ENCODE data around the gene KIAA0319L. TPM values are rescaled to one million over a fixed set of nuclear protein-coding genes. Genes with fewer than 3 reads are reported as not detected.
A peak's percentile ranks its signal among the peaks of the same experiment; 100 is the strongest.
"Not testable (repeated sequence)": the region's sequence is repeated elsewhere in the genome, so short reads cannot be mapped to it uniquely, and the experiment has no call there.

Gene KIAA0319L
- total RNA-seq, 1 experiment from 2014 or later: 27.8 TPM

DNA sequence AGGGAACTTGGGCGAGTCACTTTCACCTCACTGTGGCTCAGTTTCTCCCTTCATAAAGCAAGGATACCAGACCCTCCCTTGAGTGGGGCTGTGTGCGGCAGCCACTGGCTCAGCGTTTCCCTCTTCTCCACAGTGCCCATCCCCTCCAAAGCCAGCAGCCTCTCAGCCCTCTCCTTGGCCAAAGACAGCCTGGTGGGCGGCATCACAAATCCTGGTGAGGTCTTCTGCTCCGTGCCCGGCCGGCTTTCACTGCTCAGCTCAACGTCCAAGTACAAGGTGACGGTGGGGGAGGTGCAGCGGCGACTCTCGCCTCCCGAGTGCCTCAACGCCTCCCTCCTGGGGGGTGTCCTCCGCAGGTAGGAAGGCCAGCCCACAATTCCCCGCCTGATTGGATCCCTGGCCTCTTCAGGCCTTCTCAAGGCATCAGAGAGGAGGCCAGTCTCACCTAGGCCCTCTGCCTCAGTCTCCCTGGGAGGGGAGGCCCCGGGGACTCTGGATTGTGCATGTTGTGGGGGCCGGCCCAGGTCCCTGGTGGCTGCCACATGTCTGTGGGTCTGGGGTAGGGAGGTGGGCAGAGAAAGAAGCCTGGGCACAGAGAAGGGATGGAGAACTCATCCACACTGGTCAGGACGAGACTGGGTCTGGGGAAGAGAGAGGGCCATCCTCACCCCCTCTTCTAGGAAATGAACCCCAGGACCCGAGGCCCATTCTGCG, 31.2 kb upstream of the KIAA0319L start:
- no peak for DNase-seq
- Histone ChIP-seq H3K27me3 (no peaks in the 10 kb centered on the region), H3K4me3 (no peak overlapping the region), H3K36me3 (no peaks in the 10 kb centered on the region), H3K9me3 (no peaks in the 10 kb centered on the region)

DNA sequence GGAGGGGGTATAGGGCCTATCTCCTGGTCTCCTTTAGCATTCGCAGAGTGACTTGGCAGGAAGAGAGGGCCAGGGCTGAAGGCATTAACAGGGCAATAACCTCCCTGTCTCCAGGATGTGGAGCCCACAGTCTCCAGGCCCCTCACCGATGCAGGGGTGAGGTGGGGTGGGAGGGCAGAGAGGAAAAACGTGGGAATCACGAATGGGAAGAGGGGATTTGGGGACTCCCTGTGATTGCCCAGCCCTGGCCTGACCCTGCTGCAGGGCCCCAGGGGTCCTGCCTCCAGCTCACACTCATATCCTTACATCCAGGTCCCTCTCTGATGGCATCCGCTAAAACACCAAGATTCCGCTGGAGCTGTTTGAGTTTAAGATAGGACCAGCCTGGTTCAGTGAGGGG, 30.5 kb upstream of the KIAA0319L start:
- Histone ChIP-seq H3K36me3 (no peaks in the 10 kb centered on the region), H3K9me3 (no peaks in the 10 kb centered on the region), H3K27me3 (no peaks in the 10 kb centered on the region), H3K4me3 (no peak overlapping the region)
- no peak for DNase-seq

DNA sequence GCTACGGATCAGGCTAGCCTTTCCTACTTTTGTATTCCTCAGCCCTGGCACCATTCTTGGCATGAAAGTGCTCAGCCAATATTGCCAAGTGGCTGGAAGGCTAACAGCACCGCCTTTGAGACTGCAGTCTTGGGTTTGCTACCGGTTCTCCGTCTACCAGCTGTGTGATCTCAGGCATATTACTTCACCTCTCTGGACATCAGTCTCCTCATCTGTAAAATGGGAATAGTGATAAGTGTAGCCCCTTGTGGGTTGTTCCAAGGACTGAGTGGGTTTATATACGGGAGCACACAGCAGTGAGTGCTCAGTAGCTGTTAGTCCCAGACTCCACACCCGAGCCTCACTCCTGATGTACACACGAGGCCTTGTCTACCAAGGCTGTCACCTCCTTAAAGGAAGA, 29.6 kb upstream of the KIAA0319L start:
- DNase-seq: no peak
- Histone ChIP-seq H3K27me3 (no peaks in the 10 kb centered on the region), H3K4me3 (no peak overlapping the region), H3K9me3 (no peaks in the 10 kb centered on the region), H3K36me3 (no peaks in the 10 kb centered on the region)

DNA sequence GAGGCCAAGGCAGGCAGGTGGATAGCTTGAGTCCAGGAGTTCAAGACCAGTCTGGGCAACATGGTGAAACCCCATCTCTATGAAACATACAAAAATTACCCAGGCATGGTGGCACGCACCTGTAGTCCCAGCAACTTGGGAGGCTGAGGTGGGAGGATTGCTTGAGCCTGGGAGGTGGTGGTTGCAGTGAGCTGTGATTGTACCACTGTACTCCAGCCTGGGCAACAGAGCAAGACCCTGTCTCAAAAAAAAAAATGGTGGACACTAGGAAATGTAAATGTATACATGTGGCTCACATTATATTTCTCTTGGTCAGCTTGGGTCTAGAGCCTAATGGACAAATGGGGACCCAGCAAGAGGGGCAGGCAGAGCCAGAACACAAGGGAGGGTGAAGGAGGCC, 28.6 kb upstream of the KIAA0319L start:
- H3K27me3 ChIP-seq, H3K4me3 ChIP-seq, DNase-seq, H3K9me3 ChIP-seq, H3K36me3 ChIP-seq: not testable (repeated sequence)

DNA sequence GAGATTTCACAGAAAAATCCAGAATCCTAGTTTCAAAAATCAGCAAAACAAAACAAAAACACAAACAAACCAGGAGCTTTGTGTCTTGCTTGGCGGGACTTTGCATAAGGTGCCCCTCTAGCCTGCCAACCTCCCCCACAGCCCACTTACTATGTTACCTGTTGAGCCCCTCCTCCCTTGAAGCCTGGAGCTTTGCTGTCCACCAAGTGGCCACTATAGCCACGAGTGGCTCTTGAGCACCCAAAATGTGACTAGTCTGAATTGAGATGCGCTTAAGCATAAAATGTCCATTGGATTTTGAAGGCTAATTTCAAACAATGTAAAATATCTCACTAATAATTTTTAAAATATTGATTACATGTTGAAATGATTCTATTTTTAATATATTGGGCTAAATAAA, 28.1 kb upstream of the KIAA0319L start:
- no peaks in the 10 kb centered on the region for H3K9me3 ChIP-seq
- DNase-seq: no peak
- H3K27me3 ChIP-seq: no peaks in the 10 kb centered on the region
- no peak overlapping the region for H3K4me3 ChIP-seq
- H3K36me3 ChIP-seq: no peaks in the 10 kb centered on the region

DNA sequence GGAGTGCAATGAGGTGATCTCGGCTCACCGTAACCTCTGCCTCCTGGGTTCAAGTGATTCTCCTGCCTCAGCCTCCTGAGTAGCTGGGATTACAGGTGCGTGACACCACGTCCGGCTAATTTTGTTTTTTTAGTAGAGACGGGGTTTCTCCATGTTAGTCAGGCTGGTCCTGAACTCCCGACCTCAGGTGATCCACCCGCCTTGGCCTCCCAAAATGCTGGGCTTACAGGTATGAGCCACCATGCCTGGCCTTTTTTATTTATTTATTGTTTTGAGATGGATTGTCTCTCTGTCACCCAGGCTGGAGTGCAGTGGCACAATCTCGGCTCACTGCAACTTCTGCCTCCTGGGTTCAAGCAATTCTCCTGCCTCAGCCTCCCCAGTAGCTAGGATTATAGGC, 24.4 kb upstream of the KIAA0319L start:
- H3K4me3 ChIP-seq, DNase-seq, H3K27me3 ChIP-seq, H3K36me3 ChIP-seq, H3K9me3 ChIP-seq: not testable (repeated sequence)

DNA sequence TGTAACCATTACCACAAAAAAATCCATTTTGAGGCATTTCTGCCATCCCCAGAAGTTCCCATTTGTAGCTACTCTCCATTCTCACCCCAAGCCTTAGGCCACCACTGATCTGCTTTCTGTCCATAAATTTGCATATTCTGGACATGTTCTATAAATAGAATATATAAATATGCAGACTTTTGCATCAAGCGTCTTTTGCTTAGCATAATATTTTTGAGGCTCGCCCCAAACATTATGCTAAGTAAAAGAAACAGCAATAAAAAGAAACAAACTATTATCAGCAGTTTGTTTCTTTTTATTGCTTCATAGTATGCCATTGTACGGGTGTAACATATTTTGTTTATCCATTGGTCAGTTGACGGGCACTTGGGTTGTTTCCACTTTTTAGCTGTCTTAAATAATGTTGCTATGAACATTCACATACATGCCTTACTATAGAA, 23.8 kb upstream of the KIAA0319L start:
- Histone ChIP-seq H3K9me3 (no peaks in the 10 kb centered on the region), H3K36me3 (no peaks in the 10 kb centered on the region), H3K27me3 (no peaks in the 10 kb centered on the region), H3K4me3 (no peak overlapping the region)
- DNase-seq: no peak

DNA sequence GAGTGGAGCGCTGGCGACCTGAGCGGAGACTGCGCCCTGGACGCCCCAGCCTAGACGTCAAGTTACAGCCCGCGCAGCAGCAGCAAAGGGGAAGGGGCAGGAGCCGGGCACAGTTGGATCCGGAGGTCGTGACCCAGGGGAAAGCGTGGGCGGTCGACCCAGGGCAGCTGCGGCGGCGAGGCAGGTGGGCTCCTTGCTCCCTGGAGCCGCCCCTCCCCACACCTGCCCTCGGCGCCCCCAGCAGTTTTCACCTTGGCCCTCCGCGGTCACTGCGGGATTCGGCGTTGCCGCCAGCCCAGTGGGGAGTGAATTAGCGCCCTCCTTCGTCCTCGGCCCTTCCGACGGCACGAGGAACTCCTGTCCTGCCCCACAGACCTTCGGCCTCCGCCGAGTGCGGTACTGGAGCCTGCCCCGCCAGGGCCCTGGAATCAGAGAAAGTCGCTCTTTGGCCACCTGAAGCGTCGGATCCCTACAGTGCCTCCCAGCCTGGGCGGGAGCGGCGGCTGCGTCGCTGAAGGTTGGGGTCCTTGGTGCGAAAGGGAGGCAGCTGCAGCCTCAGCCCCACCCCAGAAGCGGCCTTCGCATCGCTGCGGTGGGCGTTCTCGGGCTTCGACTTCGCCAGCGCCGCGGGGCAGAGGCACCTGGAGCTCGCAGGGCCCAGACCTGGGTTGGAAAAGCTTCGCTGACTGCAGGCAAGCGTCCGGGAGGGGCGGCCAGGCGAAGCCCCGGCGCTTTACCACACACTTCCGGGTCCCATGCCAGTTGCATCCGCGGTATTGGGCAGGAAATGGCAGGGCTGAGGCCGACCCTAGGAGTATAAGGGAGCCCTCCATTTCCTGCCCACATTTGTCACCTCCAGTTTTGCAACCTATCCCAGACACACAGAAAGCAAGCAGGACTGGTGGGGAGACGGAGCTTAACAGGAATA, 20.1 kb upstream of the KIAA0319L start:
- DNase-seq: no peak
- no peak overlapping the region for H3K4me3 ChIP-seq
- H3K36me3 ChIP-seq: no peaks in the 10 kb centered on the region
- H3K9me3 ChIP-seq: no peaks in the 10 kb centered on the region
- no peaks in the 10 kb centered on the region for H3K27me3 ChIP-seq

DNA sequence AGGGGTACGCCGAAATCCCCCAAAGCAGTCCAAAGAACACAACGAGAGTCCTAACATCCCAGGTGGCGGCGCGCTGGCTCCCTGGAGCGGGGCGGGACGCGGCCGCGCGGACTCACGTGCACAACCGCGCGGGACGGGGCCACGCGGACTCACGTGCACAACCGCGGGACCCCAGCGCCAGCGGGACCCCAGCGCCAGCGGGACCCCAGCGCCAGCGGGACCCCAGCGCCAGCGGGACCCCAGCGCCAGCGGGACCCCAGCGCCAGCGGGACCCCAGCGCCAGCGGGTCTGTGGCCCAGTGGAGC, 19.5 kb upstream of the KIAA0319L start:
- DNase-seq, H3K4me3 ChIP-seq, H3K27me3 ChIP-seq, H3K36me3 ChIP-seq, H3K9me3 ChIP-seq: not testable (repeated sequence)

DNA sequence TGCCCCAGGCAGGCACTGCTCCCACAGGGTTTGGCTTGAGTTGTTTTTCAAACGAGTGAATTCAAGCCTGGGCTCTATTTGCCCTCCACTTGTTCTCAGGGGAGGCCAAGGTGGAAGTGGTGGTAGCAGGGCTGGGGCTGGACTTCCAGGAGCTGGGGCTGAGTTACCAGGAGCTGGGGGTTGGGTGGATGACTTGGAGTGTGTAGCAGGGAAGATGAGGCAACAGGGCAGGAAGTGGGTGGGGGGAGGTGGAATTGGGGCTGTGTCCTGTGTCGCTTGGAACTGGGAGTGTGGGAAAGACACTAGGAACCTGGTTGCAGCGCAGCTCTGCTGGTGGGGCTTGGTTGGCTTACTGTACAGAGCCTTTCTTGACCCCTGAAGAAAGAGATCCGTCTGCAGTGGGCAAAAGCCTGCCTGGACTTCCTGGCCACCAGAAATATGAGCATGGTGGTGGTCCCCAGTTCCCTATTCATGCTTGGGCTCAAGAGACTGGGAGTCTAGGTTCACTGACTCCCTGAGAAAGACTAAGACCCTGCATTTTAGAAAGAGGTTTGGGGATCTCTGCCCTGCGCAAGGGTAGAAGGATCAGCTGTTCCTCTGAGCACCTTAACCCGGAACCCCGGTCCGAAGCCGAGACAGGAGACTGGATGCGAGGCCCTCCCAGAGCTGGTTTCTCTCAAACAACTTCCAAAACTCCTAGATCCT, 19.0 kb upstream of the KIAA0319L start:
- no peak for DNase-seq
- no peaks in the 10 kb centered on the region for H3K27me3 ChIP-seq
- H3K36me3 ChIP-seq: no peaks in the 10 kb centered on the region
- no peak overlapping the region for H3K4me3 ChIP-seq
- H3K9me3 ChIP-seq: no peaks in the 10 kb centered on the region

DNA sequence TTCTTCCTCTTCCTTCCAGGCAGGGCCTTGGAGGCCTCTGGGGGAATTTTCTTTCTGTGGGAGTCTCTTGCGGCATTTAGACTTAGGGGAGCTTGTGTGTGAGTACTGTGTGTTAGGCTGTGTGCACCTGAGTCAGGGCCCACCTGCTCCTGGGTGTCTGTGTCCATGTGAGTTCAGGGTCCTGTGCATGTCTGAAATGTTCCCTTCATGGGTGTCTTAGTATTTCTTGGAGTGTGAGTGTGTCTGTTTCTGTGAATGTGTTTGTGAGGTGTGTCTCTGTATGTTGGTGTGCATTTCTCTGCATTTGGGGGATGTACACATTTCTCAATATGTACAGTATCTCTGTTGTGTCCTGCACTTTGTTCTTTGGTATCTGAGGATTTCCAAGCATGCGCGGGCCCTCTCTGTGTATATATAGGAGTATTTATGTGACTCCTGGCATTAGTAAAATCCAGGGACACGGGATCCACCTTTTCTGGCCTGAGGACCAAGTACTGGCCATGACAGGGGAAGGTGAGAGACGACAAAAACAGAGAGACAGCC, 18.3 kb upstream of the KIAA0319L start:
- no peak for DNase-seq
- no peaks in the 10 kb centered on the region for H3K9me3 ChIP-seq
- no peaks in the 10 kb centered on the region for H3K27me3 ChIP-seq
- H3K4me3 ChIP-seq: no peak overlapping the region
- no peaks in the 10 kb centered on the region for H3K36me3 ChIP-seq

DNA sequence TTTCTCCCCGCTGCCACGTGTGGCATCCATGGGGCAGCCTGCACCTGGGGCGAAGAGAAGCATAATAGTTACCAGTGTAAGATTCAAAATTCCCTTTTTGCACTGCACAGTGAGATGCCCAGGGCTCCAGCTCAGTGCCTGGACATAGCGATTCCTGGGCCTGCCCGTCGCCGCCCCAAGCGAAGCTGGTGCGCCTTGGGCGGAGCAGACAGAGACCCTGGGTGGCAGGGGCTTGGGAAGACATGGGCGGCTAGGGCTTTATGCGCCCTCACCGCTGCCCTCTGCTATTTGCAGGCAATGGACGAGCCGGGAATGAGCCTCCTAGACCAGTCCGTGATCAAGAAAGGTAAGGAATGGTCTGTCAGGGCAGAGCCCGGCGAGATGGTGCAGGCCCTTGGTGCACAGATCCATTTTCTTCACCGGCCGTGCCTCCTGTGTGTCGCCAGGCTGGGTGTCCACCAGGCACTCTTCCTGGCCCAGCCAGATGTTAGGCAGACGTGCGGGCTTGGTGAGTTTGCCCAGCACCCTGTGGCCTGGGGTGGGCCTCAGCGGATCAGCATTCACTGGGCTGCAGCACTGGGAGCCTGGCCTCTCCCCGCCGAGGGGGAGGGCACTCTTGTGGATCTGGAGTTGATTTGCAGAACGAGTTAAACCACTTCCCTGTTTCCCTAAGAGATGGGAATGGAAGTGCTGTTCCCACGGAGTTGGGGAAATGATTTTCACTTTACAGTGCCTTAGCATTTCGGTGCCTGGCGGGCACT, 17.6 kb upstream of the KIAA0319L start:
- no peak for DNase-seq
- Histone ChIP-seq H3K9me3 (no peaks in the 10 kb centered on the region), H3K27me3 (no peaks in the 10 kb centered on the region), H3K4me3 (no peak overlapping the region), H3K36me3 (no peaks in the 10 kb centered on the region)

DNA sequence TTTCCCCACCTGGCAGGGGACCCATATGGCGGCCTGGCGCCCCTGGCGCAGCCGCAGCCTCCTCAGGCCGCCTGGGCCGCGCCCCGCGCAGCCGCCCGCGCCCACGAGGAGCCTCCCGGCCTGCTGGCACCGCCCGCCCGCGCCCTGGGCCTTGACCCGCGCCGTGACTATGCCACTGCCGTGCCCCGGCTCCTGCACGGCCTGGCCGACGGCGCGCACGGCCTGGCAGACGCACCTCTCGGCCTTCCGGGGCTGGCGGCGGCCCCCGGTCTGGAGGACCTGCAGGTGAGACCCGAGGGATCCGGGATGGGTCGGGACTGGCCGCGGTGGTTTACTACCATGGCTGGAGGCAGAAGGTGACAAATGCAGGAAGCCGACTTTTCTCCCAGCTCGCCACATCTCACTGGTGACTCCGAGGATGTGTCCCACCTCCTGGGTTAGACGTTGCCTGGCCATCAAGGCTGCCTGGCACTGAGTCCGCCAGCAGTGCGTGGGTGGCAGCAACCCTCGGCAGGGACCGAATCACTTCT, 17.0 kb upstream of the KIAA0319L start:
- no peaks in the 10 kb centered on the region for H3K36me3 ChIP-seq
- H3K9me3 ChIP-seq: no peaks in the 10 kb centered on the region
- H3K27me3 ChIP-seq: no peaks in the 10 kb centered on the region
- no peak overlapping the region for H3K4me3 ChIP-seq
- no peak for DNase-seq

DNA sequence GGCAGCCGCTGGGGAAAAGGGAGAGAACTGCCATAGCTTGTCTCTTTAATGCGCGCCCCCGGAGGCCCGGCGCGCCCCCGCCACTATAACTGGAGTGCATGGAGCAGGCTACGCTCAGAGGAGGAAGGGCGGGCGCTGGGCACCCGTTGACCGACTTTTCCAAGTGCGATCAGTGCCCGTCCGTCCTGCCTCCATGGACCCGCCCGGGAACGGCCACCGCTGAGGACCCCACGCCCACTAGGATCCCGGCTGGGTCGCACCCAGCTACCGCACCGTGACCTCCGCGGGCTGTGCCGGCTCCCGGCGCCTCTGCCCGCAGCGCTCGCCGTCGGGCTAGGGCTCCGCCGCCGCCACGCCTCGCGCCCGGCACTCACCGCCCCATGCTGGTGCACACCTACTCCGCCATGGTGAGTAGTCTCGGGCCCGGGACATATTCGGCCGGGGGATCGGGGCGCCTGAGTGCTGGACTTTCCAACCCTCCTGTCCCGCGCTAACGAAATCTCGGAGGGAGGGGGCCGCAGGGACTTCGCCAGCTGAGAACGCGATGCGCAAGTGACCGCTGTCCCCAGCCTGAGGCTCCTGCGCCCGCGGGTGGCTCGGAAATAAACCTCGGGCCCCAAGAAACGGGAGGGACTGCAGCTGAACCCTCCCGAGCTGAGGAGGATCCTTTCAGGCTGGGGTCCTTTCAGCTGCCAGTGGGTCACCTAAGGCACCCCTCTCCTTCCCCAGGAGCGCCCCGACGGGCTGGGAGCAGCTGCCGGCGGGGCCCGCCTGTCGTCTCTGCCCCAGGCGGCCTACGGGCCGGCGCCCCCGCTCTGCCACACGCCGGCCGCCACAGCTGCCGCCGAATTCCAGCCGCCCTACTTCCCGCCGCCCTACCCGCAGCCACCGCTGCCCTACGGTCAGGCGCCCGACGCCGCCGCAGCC, 16.3 kb upstream of the KIAA0319L start, which contains the start of gene TFAP2E:
Gene TFAP2E, plus strand, starts transcription at position 117 of the 927 bp plus-strand sequence. Its CDS starts 264 bp downstream, at position 381.
- Histone ChIP-seq H3K4me3 (peak within 1 kb of the TSS; percentile 52), H3K36me3 (no peaks in the 10 kb centered on the region), H3K9me3 (no peaks in the 10 kb centered on the region), H3K27me3 (no peaks in the 10 kb centered on the region)
- peak; percentile 58 for DNase-seq

DNA sequence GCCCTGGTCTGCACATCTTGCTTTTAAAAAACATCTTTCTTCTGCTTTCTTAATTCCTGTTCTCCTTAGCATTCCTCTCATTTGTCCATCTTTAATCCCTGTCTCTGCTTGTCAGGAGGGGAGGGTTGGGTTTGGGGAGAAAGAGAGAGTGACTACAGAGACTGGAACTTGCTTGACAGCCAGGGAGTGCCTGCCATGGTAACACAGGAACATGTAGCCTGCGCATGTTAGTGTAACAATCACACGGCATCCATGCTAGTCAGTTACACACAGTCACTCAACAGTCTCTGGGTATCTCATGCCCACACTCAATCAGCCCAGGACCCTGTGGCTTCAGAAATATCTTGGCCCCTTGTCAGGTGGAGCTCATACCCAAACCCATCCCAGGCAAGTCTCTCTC, 15.1 kb upstream of the KIAA0319L start:
- Histone ChIP-seq H3K36me3 (no peaks in the 10 kb centered on the region), H3K4me3 (no peak overlapping the region), H3K27me3 (no peaks in the 10 kb centered on the region), H3K9me3 (no peaks in the 10 kb centered on the region)
- no peak for DNase-seq

Data from MG63 (cell line).